OCI-M1 (cell line): ENCODE measurements around the gene PAX5.

Experiments used
- DNase-seq: peaks from one replicate; lab custom pipeline; 2025; lab: John Stamatoyannopoulos, UW

The PAX5 gene

DNA sequence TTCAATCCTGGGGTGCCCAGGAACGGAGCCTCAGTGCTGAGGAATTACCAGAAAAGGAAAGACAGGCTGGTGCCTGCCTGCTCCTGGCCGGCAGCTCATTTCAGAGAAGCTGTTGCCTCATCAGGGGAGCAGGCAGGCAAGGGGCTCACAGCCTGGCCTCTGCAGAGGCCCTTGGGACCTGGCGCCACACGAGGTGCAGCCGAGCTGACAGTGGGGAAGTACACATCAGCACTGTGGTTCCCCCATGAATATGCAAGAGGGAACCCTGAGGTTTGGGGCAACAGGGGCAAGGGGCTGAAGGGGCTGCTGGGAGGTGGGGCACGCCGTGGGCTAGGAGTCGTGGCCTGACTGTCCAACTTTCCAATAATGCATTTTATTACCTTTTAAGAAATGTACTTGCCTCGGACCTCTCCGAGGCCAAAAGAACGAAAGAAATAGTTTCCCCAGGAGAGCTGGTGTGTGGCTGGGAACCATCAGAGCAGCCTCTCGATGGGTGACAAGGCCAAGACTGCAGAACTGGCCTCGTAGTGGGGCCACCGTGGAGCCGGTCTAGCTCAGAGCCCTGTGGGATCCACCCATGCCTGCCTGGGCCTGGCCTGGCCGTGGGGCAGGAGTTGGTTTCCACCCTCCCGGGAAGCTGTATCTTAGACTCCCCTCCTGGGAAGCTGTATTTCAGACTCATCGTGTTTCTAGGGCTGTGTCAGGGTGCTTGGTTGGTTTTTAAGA, 198.6 kb downstream of the PAX5 start:
- DNase-seq = no peak

DNA sequence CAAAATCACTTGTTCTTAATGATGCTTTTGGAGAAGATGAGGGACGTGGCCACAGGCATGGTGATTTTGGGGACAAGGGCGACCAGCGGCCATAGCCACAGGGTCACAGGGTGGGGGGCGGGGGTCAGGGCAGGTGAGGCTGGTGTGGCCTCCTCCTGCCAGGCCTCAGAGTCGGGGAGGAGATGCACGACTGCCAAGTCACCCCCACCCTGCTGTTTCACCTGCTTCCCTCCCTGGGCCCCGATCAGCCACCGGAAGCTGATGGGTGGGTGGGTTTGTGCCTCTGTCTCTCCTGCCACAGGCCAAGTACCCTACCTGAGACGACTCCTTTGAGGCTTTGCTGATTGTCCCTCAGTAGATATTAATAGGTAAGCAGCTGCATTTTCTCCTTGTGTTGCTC, 199.3 kb downstream of the PAX5 start:
- DNase-seq = no peak

DNA sequence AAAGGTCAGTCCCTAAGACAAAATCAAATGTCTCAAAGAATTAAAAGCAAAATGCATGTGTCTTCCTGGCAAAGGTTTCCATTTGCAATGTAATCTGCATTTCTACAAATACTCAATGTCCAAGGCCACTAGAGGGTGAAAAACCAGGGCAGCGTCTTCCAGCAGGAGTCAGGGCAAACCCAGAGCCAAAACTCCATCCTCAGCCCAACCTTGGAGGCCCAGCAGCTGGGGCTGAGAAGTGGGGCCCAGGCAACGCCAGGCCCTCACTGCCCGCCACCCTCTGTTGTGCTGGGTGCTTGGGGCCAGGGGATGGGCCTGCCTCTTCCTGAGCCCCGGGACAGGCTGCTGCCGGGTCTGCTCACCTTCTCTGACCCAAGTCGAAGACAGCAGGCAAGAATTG, 200.1 kb downstream of the PAX5 start:
- DNase-seq = no peak

DNA sequence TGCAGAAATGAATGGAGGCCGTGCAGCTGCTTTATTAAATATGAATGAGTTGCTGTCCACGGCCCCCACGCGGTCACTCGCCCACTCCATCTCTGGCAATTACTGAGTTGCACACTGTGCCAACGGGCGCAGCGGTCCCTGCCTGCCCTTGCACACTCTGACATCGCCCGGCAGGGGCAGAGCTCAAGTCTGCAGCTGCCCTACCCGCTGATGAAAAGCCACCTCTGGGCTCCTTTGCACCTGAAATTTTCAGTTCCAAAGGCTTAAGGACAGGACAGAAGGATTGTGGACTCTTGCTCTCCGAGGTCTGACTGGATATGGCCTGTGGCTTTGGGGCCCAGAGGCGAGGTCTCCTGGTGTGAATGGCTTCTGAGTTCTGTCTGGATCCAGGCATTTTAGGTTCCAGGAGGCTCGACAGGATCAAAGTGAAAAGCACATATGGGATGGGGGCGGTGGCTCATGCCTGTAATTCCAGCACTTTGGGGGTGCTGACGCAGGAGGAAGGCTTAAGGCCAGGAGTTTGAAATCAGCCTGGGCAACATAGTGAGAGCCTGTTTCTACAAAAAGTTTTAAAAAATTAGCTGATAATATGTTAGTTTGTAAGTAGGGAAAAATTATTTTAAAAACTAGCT, 201.8 kb downstream of the PAX5 start:
- DNase-seq = no peak

DNA sequence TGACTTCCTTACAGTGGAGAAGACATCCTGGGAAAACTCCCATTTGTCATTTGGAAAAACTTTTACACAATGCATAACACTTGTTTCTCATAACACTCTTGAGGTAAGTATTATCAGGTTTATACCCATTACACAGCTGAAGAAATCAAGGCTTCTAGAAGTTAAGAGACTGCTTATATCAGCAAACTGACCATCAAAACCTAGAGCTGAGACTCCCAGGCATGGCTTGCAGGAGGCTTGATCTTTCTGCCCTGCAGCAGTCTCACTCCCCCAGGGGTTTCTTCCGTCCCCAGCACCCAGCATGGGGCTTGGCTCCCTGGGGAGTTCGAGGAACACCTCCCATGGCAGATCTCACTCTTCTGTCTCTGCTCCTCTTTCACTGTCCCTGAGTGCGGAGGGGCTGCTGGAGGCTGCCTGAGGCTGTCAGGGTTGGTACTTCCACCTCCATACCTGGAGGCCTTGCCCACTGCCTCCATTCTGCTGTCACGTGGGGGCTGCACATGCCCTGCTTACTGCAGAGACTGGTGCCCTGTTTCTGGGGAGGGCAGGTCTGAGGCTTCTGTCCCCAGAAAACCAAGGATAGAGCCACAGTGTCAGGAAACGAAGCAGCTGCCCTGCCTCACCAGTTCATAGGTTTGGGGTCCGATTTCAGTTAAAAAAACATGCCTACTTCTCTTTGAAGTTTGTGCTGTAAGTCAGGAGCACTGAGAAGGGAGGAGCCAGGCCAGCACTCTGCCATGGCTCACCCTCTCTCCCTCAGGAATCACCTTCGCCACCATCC, 202.5 kb downstream of the PAX5 start:
- no peak for DNase-seq

DNA sequence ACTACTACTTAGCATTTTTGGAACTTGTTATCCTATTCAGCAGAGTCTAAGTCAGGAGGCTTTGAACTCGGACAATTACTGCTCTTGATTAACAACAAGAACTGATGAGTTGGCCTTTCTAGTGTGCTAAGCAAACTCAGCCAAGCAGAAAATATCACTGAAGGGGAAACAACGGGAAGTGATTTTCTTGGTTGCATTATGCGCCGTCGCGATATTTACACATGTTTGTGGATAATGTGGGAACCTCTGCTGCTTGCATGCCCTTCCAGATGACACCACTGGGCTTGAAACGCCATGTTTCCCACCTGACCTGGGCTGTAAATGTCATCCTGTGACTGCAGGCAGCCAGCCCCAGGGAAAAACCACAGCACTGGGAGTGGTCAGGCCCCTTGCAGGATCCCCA, 205.5 kb downstream of the PAX5 start:
- no peak for DNase-seq

DNA sequence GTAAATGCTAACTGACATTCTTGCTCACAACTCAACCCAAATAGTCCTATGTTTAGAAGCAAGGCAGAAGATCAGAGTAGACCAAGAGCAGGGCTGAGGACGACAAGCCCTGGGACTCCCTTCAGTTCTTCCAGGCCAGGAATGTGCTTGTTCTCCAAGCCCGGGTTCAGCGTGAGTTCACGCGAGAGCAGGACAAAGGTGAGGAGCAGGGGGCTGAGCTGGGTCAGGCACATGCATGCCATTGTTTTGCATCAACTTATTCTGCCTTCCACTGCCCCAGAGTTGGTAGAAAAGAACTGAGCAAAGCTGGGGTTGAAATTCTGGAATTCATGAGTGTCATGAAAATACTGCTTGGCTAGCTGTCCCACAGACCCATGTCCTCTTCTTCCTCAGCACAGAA, 206.5 kb downstream of the PAX5 start:
- DNase-seq = no peak

DNA sequence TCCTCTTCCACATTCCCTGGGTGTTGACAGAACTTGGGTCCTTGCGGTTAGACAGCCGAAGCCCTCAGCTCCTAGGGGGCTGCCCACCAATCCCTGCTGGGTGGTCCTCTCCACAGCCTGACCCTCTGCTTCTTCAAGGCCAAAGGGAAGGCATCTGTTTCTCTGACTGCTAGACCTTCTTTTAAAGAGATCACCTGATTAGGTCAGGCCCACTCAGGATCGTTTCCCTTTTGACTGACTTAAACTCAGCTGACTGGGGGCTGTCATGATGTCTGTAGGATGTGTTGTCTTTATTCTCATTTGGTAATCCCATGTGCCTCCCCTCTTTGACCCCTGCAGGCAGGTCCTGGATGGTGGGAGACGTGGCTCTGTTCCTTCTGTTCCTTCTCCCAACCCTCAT, 207.5 kb downstream of the PAX5 start:
- no peak for DNase-seq

DNA sequence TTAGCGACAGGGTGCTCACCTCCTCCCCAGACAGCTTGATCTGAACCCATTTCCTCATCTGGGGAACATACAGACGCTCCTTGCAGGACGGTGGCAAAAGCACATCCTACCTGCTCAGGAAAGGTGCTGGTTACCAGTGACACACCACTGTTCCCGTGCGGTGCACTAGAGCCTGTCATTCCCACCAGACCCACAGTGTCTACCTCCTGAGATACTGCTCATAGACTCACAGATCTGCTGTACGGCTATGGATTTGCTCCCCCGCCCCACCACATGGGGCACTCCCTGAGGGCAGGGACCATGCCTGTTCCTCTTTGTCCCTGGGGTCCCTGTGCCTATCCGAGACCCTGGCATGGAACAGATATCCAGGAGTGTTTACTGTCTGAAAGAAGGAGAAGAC, 208.9 kb downstream of the PAX5 start:
- DNase-seq = no peak

DNA sequence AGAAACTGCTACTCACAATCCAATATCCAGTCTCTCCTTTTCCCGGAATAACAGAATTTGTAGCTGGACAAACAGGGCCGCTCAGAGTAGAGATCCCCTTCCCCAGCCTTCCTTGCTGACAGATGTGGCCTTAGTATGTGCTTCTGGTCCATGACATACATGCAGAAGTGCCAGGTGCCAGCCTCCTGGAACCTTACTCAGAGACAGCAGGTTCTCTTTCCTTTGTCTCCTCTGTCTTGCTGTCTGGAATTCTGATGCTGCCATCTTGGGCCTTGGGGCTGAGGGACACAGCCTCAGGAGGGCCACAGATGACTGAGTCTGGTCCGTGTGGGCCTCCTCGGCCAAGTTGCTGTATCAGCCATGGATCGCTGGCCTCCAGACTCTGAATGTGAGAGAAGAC, 210.1 kb downstream of the PAX5 start:
- no peak for DNase-seq

DNA sequence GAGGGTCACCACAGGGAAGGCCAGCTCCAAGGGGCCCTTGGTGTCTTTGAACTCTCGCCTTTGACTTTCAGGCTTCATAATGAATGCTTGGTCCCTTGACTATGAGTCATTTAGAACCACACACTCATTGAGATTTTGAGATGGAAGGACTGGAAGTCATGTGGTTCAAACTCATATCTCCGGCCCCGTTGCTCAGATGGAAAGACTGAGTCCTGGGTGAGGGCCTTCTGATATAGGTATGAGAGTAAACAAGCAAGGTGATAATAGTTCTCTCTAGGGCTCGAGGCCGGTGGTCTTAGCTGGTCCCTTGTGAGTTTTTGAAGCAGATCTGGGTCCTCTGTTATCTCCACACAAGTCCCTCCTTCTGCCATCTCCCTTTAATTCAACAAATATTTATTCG, 210.6 kb downstream of the PAX5 start:
- DNase-seq = no peak

DNA sequence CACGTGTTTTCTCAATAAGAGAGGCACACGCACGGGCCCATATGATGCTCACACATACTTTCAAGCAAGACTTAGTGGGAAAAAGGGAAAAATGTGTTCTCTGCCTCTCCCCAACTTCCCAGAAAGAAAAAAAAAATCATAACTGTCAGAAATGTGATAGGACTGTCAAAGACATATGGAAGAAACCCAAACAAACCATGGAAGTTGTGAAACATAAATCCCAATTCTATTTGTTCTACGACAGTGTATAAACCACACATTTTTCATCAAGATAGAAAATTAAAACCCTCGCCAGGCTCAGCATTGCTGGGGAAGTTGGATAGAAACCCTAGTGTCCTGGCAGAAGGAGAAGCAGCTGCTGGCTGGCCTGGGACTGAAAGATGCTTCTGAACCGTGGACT, 211.9 kb downstream of the PAX5 start:
- DNase-seq = no peak

DNA sequence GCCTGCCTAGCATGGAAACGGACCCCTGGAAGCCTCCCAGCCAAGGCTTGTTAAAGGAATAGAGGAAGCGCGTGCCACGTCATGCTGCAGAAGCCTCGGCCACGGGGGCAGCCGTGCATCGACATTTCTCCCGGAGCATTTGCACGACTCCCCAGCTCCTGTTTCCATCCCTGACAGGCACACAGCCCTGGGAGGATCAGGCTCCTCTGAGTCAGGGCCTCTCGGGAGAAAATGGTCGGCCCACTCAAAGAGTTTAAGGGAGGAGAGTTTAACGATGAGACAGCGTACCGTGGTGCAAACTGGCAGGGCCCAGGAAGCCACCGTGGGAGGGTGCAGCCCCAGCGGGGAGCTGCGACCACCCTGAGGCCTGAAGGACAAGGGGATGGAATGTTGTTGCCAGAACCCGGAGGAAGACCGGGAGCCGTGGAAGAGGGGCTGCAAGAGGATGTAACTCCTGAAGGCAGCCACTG, 213.6 kb downstream of the PAX5 start:
- DNase-seq = no peak

DNA sequence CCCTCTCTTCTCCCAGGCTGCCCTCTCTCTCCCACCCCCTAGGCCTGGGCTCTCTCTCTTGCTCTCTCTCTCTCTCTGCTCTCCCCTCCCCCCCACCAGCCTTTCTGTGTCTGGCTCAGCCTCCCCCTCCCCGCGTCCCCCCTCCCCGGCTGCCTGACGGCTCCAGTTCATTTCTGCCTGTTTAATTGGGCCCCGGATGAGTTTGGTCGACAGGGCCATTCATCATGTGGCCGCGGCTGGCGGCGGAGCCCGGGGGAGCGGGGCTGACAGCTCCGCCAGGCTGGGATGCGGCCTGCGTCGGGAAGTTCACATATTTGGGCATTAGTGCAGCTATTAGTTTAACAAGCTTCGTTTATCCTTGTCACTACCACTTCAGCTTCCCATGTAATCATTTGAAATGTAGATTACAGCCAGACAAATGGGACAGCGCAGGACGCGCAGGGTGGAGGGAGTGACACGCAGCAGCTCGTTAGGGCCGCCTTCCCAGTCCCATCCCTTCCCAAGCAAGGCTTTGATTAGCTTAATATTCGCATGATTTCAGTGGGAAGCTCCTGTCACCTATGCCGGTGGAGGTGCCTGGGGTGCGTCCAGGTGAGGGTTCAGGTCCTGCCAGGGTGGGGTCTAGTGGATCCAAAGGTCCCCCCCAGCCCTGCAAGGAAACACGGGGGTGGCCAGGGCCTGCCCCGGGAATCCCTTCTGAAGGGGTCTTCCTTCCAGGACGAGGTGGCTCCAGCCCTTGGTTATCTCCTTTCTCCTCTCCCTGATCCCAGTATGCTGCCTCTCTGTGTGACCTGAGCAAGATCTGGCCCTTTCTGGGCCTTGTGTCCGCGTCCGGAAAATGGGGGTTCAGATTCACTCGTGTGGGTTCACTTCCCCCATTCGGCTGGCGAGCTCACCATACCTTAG, 214.8 kb downstream of the PAX5 start:
- no peak for DNase-seq

DNA sequence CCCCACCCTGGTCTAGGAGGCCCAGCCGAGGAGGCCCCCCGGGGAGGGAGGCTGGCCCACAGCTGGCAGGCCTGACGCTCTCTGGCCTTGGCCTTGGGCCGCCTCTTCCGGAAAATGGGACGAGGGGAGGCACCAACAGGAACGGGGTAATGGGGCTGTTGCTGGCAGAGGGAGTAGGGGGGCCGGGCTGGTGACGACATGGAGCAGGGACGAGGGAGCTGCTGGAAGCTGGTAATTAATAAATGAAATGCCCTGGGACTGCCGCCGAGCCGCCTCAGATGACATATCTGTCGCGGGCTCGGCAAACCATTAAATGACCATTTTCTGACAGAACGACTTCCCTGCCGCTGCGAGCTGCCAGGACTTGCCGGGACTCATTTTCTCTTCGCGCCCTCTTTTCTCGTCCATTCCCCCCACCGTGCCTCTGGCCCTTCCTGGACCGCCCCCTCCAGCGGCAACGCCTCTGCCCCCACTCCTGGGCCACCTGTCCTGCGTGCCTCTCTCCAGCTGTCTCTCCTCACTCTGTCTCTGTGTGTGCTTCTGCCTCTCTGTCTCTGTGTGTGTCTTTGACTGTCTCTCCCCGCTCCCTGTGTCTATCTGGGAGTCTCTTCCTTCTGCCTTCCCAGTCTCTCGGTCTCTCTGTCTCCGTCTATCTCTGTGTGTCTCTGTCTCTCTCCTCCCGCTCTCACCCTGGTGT, 215.7 kb downstream of the PAX5 start:
- DNase-seq = no peak

DNA sequence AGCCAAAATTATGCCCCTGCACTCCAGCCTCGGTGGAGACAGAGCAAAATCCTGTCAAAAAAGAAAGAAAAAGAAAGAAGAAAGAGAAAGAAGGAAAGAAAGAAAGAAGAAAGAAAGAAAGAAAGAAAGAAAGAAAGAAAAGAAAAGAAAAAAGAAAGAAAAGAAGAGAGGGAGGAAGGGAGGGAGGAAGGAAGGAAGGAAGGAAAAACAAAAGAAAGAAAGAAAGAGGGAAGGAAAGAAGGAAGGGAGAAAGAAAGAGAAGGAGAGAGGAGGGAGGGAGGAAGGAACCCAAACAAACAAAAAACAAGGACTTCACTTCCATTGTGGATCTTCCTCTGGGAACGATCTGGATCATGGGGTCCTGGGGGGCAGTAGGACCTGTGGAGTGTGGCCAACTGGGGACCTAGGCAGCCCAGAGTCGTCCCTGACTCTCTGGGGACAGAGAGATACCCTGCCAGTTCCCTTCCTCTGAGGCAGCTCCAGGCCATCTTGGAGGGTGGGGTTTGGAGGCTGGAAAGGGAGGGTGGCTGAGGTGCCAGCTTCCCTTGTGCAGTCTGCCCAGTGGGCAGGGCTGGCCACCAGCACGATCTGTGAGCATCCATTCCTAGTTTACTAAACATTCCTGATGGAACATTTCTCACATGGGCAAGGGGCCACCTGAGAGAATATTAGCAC, 216.8 kb downstream of the PAX5 start:
- no peak for DNase-seq

DNA sequence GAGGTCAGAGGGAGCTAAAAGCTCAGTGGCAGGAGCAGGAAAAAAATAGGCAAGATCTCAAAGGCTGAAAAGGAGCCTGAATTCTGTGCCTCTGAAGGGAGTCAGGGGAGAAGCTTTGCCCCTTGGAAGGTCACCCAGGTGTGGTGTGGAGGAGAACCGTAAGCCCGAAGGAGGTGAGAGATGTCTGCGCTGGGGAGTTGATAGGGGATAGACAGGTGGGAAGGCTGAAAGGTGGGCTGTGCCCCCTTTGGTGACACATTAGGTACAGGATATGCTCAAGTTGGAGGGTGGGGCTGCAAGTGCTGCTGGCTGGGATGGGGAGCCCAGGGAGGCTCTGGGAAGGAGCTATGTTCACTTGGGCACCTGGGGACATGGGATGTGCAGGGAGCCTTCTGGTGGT, 217.7 kb downstream of the PAX5 start:
- no peak for DNase-seq

DNA sequence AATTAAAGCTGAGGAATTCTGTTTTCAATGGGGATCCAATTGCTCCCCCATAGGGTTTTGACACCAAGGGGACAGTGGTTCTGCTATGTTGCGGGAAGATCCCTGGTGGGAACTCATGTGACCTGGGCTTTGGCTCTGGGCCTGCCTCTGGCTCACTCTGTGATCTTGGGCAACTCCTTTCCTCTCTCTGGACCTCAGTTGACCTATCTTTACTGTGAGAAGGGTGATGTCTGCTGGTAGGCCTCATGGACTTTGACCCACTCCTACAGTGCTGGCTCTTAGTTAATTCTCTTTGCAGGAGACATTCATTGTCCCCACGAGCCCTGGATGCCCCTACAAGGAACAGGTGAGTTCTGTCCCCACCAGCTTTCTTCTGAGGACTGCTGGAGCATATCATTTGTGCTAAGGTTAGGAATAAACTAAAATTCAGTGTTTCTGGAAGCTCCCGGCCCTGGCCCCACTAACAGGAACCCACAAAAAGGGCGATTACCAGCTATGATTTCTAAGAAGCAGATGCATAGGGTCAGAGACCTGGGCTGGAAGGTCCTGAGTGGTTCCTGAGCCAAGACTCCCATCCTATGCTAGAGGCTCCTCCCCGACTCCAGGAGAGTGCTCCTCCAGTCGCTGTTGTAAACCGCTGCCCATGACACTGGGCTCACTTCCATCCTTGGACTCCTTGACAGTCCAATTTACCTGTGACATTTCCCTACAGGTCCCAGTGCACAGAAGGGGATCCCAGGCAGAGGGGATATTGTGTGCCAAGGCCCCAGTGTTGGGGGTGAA, 218.3 kb downstream of the PAX5 start:
- DNase-seq = no peak

DNA sequence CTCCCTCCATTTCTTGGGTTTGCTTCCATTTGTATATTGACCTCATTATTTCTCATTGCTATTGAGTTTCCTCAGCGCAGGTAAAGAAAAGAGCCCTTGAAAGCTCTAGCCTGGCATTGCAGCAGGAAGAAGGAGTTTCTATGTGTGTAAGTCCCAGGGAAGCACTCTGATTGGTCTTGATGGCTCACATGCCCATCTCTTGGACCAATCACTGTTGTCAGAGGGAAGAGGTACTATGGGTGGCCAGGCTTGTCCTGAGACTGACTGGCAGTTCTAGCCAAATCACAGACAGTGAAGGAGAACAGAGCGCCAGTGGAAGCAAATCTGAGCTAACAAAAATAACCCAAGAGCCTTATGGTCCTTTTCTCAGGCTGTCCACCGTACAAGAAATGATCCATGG, 219.0 kb downstream of the PAX5 start:
- no peak for DNase-seq

DNA sequence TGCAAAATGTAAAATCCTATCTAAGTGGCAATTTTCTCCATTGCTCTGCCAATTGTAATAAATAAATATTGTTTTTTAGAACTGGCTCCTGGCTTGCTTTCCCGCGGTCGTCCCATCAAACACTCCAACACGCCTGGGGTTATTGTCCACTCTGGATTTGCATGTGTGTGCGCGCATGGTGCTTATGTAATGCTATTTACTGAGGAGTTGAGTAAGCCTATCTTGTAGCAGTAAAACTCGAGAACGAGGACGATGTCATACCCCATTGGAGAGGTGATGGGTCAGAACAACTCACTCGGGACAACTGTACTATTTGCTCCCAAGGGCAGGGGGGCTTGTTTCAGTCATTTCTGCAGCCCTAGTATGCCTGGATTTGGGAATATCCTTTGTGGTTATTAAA, 220.9 kb downstream of the PAX5 start:
- DNase-seq = no peak
